Endothelial cell of umbilical vein (primary cell): Measurements from ENCODE around the gene LCE1F. TPM values are rescaled to one million over a fixed set of nuclear protein-coding genes. Genes with fewer than 3 reads are reported as not detected.

Experiments used
- BruUV-seq: library from RNA; stranded (reverse); fragments of 400-500 nt; replicated peaks from 2 replicates; lab custom pipeline; 2021; lab: Mats Ljungman, UMichigan
- CTCF ChIA-PET: fragments of 300-600, 350-600 bp; sonication (Branson Sonifier 250); formaldehyde crosslinking; loops from one replicate; lab custom pipeline; 2021; ENCODE audit warnings: antibody characterized with exemption, inconsistent platforms; lab: Charles Lee
- POLR2A ChIA-PET: fragments of 300-600, 350-600 bp; sonication (Branson Sonifier 250); formaldehyde crosslinking; loops from one replicate; lab custom pipeline; 2021; ENCODE audit warnings: antibody characterized with exemption, inconsistent platforms; lab: Charles Lee
- DNase-seq: peaks from one replicate; pipeline ENCODE4 v3.0.0-alpha.2; 2011; ENCODE audit warnings: low read depth, low spot score
- FAIRE-seq: peaks from 2 replicates; lab custom pipeline; 2011; peaks lifted over from hg19 to GRCh38; lab: Jason Lieb, UNC
- H2AFZ ChIP-seq: 2 replicates; pipeline ENCODE4 v1.6.0; 2012; ENCODE audit warnings: low read depth, low read length, control low read depth, inconsistent platforms
- H3K27ac ChIP-seq: 2 replicates; pipeline ENCODE4 v1.5.1; 2011; ENCODE audit warnings: low read depth, mild to moderate bottlenecking, control low read depth, low read length, moderate library complexity; ENCODE audit not compliant: insufficient read depth
- H3K27me3 ChIP-seq, 2 experiments: 2 replicates each; pipeline versions ENCODE4 v1.6.0 to v1.6.1; 2011; ENCODE audit warnings: low read length in 2 of 2, mixed read lengths in 1 of 2; ENCODE audit not compliant: control insufficient read depth in 2 of 2, insufficient read depth in 2 of 2
- H3K36me3 ChIP-seq, 2 experiments: 2 replicates in 1 of 2; 3 replicates in 1 of 2; pipeline ENCODE4 v1.5.1; 2011; ENCODE audit warnings: low read length in 2 of 2, mild to moderate bottlenecking in 1 of 2, moderate library complexity in 1 of 2; ENCODE audit not compliant: control insufficient read depth in 2 of 2, insufficient read depth in 2 of 2; ENCODE audit errors: extremely low read depth in 1 of 2
- H3K4me1 ChIP-seq: 3 replicates; pipeline ENCODE4 v1.5.1; 2011; ENCODE audit warnings: mild to moderate bottlenecking, low read length; ENCODE audit not compliant: control insufficient read depth, insufficient read depth; ENCODE audit errors: extremely low read depth
- H3K4me2 ChIP-seq: 2 replicates; pipeline ENCODE4 v1.6.1; 2011; ENCODE audit warnings: low read length, control low read depth, mixed read lengths; ENCODE audit not compliant: insufficient read depth
- H3K4me3 ChIP-seq, 3 experiments: fragments of 200-600 bp in 1 of 3; sonication (generic), shearing (Covaris generic) in 1 of 3; replicated peaks in 1 of 3; 2 replicates each; pipeline ENCODE4 v1.5.1; 2011 to 2016; ENCODE audit warnings: control low read depth in 3 of 3, low read length in 3 of 3, mild to moderate bottlenecking in 2 of 3, inconsistent platforms in 1 of 3, low read depth in 1 of 3, moderate library complexity in 1 of 3; ENCODE audit not compliant: insufficient read depth in 1 of 3
- H3K79me2 ChIP-seq: 2 replicates; pipeline ENCODE4 v1.6.0; 2012; ENCODE audit warnings: low read length, inconsistent platforms; ENCODE audit not compliant: control insufficient read depth, insufficient read depth
- H3K9ac ChIP-seq: replicated peaks from 2 replicates; pipeline ENCODE3; 2011; ENCODE audit warnings: low read length, control low read depth; ENCODE audit not compliant: insufficient read depth; ENCODE audit errors: extremely low read depth
- H3K9me1 ChIP-seq: replicated peaks from 3 replicates; pipeline ENCODE4 v1.6.0; 2011; ENCODE audit warnings: mild to moderate bottlenecking, low read length; ENCODE audit not compliant: control insufficient read depth, insufficient read depth; ENCODE audit errors: extremely low read depth
- H3K9me3 ChIP-seq: replicated peaks from 2 replicates; pipeline ENCODE4 v1.5.1; 2012; ENCODE audit warnings: low read length, inconsistent platforms; ENCODE audit not compliant: control insufficient read depth, insufficient read depth
- H4K20me1 ChIP-seq: replicated peaks from 2 replicates; pipeline ENCODE3; 2011; ENCODE audit warnings: mild to moderate bottlenecking, low read length; ENCODE audit not compliant: control insufficient read depth, insufficient read depth; ENCODE audit errors: extremely low read depth
- CTCF ChIP-seq, 2 donors: IDR thresholded peaks; 1 replicate in 1 of 2; 2 replicates in 1 of 2; pipeline ENCODE4 v1.5.1; 2011; ENCODE audit warnings: low read length in 2 of 2, mild to moderate bottlenecking in 2 of 2, moderate library complexity in 2 of 2, control low read depth in 1 of 2, inconsistent platforms in 1 of 2, low read depth in 1 of 2; ENCODE audit not compliant: insufficient read depth in 1 of 2; ENCODE audit errors: extremely low read depth in 1 of 2
- FOS ChIP-seq: IDR thresholded peaks from 2 replicates; pipeline ENCODE4 v1.6.1; 2011; ENCODE audit warnings: mild to moderate bottlenecking, low read length, moderate library complexity, borderline replicate concordance; ENCODE audit not compliant: insufficient read depth
- JUN ChIP-seq: IDR thresholded peaks from 2 replicates; pipeline ENCODE4 v1.6.1; 2011; ENCODE audit warnings: borderline replicate concordance, low read depth; ENCODE audit not compliant: insufficient read length, insufficient read depth
- POLR2AphosphoS5 ChIP-seq: IDR thresholded peaks from 2 replicates; pipeline ENCODE4 v1.6.1; 2012; ENCODE audit warnings: low read depth, mild to moderate bottlenecking, control low read depth, low read length, moderate library complexity; ENCODE audit not compliant: insufficient read depth
- dilution Hi-C: fragments of 300-500 bp; cut with MboI; formaldehyde crosslinking; loops from one replicate; pipeline ENCODE4 v1.15.0; 2019; ENCODE audit warnings: low sequenced_read_pairs; ENCODE audit not compliant: extremely low pct_ligation_motif_present
- intact Hi-C: fragments of 100-400 bp; cut with micrococcal nuclease; formaldehyde crosslinking; loops from one replicate; pipeline ENCODE4 v1.10.0; 2022
- polyA plus RNA-seq, 4 experiments: library from polyadenylated mRNA; depleted of rRNA in 3 of 4; stranded (reverse) in 3 of 4; unstranded in 1 of 4; fragments of >200 nt; gene quantifications; 2 replicates each; pipeline versions ENCODE4 v1.2.1 to v1.2.3, GENCODE V29; 2011 to 2012; ENCODE audit warnings: missing spikeins in 1 of 4
- total RNA-seq: library from RNA; stranded (reverse); gene quantifications from 2 replicates; pipeline ENCODE4 v1.2.3, GENCODE V29; 2021

LCE1F gene
- total and polyA plus RNA-seq, 2 donors (not counting 3 experiments of a cell fraction or from before 2014, with no cell fraction given): not detected

GRCh38 chr1:152823294-152823693 lies 48.4 kb downstream of the LCE1F start:
- Histone ChIP-seq H3K79me2 (no peaks in the 10 kb centered on the region), H2AFZ (no peak overlapping the region), H3K36me3 (no peaks in the 10 kb centered on the region), H3K4me2 (no peak overlapping the region), H3K9me1 (no peaks in the 10 kb centered on the region), H3K27me3 (no peaks in the 10 kb centered on the region), H3K4me1 (no peaks in the 10 kb centered on the region), H3K9me3 (no peaks in the 10 kb centered on the region), H3K9ac (no peak overlapping the region), H3K4me3 (no peak overlapping the region), H4K20me1 (no peaks in the 10 kb centered on the region), H3K27ac (no peak overlapping the region)
- intact Hi-C loops: no loop called here
- POLR2A ChIA-PET: no interaction called here
- dilution Hi-C loops: no loop called here
- CTCF ChIA-PET: no interaction called here
- FAIRE-seq: no peak
- DNase-seq: no peak
- no peak for TF ChIP-seq POLR2AphosphoS5
- no peak for TF ChIP-seq JUN
- BruUV-seq: no TSS peak

GRCh38 chr1:152824964-152825363 lies 50.0 kb downstream of the LCE1F start:
- no TSS peak for BruUV-seq

More at GRCh38 chr1:152824964-152825363, 50.0 kb downstream of the LCE1F start:
- Histone ChIP-seq H3K79me2 (no peaks in the 10 kb centered on the region), H3K9me1 (no peaks in the 10 kb centered on the region), H3K9me3 (no peaks in the 10 kb centered on the region), H3K4me3 (no peak overlapping the region), H3K4me1 (no peaks in the 10 kb centered on the region), H4K20me1 (no peaks in the 10 kb centered on the region), H3K36me3 (no peaks in the 10 kb centered on the region), H3K9ac (no peak overlapping the region), H3K27me3 (no peaks in the 10 kb centered on the region), H2AFZ (no peak overlapping the region), H3K27ac (no peak overlapping the region), H3K4me2 (no peak overlapping the region)
- no peak for FAIRE-seq
- DNase-seq: no peak
- dilution Hi-C loops: no loop called here
- ChIA-PET CTCF (no interaction called here), POLR2A (no interaction called here)
- intact Hi-C loops: no loop called here
- TF ChIP-seq CTCF (IDR thresholded peaks at IDR 0.05; ENCODE audit: extremely low read depth in 1 of 2, insufficient read depth in 1 of 2, low read depth in 1 of 2, low read length in 2 of 2): no peak
- TF ChIP-seq FOS: no peak

Other genes with a start within 250 kb of the LCE1F start
- gene LCE3E, start 208.4 kb upstream of the LCE1F start, total RNA-seq: not detected in 2 replicates
- gene LCE3E, start 208.4 kb upstream of the LCE1F start, polyA plus RNA-seq: not detected in 2 replicates
- not detected in 2 replicates for gene LCE3D, start 194.6 kb upstream of the LCE1F start, total RNA-seq
- not detected in 2 replicates for gene LCE3D, start 194.6 kb upstream of the LCE1F start, polyA plus RNA-seq
- gene LCE3C, start 174.9 kb upstream of the LCE1F start, total RNA-seq: not detected in 2 replicates
- not detected in 2 replicates for gene LCE3C, start 174.9 kb upstream of the LCE1F start, polyA plus RNA-seq
- not detected in 2 replicates for gene LCE3B, start 161.3 kb upstream of the LCE1F start, total RNA-seq
- not detected in 2 replicates for gene LCE3B, start 161.3 kb upstream of the LCE1F start, polyA plus RNA-seq
- not detected in 2 replicates for gene LCE3A, start 152.0 kb upstream of the LCE1F start, total RNA-seq
- gene LCE3A, start 152.0 kb upstream of the LCE1F start, polyA plus RNA-seq: not detected in 2 replicates
- gene LCE2D, start 111.8 kb upstream of the LCE1F start, total RNA-seq: not detected in 2 replicates
- gene LCE2D, start 111.8 kb upstream of the LCE1F start, polyA plus RNA-seq: not detected in 2 replicates
- not detected in 2 replicates for gene LCE2C, start 99.9 kb upstream of the LCE1F start, total RNA-seq
- not detected in 2 replicates for gene LCE2C, start 99.9 kb upstream of the LCE1F start, polyA plus RNA-seq
- not detected in 2 replicates for gene LCE2B, start 89.0 kb upstream of the LCE1F start, total RNA-seq
- gene LCE2B, start 89.0 kb upstream of the LCE1F start, polyA plus RNA-seq: not detected in 2 replicates
- gene LCE2A, start 76.8 kb upstream of the LCE1F start, total RNA-seq: not detected in 2 replicates
- gene LCE2A, start 76.8 kb upstream of the LCE1F start, polyA plus RNA-seq: not detected in 2 replicates
- gene LCE4A, start 67.0 kb upstream of the LCE1F start, total RNA-seq: not detected in 2 replicates
- not detected in 2 replicates for gene LCE4A, start 67.0 kb upstream of the LCE1F start, polyA plus RNA-seq
- not detected in 2 replicates for gene KPRP, start 17.1 kb upstream of the LCE1F start, total RNA-seq
- gene KPRP, start 17.1 kb upstream of the LCE1F start, polyA plus RNA-seq: not detected in 2 replicates
- gene LCE1E, start 11.1 kb downstream of the LCE1F start, total RNA-seq: not detected in 2 replicates
- not detected in 2 replicates for gene LCE1E, start 11.1 kb downstream of the LCE1F start, polyA plus RNA-seq
- gene LCE1D, start 21.6 kb downstream of the LCE1F start, total RNA-seq: not detected in 2 replicates
- gene LCE1D, start 21.6 kb downstream of the LCE1F start, polyA plus RNA-seq: not detected in 2 replicates
- gene LCE1C, start 31.5 kb downstream of the LCE1F start, total RNA-seq: not detected in 2 replicates
- gene LCE1C, start 31.5 kb downstream of the LCE1F start, polyA plus RNA-seq: not detected in 2 replicates
- not detected in 2 replicates for gene LCE1B, start 36.8 kb downstream of the LCE1F start, total RNA-seq
- gene LCE1B, start 36.8 kb downstream of the LCE1F start, polyA plus RNA-seq: not detected in 2 replicates
- gene LCE1A, start 52.3 kb downstream of the LCE1F start, total RNA-seq: not detected in 2 replicates
- gene LCE1A, start 52.3 kb downstream of the LCE1F start, polyA plus RNA-seq: not detected in 2 replicates
- gene LCE6A, start 67.7 kb downstream of the LCE1F start, total RNA-seq: not detected in 2 replicates
- gene LCE6A, start 67.7 kb downstream of the LCE1F start, polyA plus RNA-seq: not detected in 2 replicates
- gene LCE7A, start 84.9 kb downstream of the LCE1F start, total RNA-seq: not detected in 2 replicates
- not detected in 2 replicates for gene LCE7A, start 84.9 kb downstream of the LCE1F start, polyA plus RNA-seq
- not detected in 2 replicates for gene SMCP, start 103.2 kb downstream of the LCE1F start, total RNA-seq
- not detected in 2 replicates for gene SMCP, start 103.2 kb downstream of the LCE1F start, polyA plus RNA-seq
- not detected in 2 replicates for gene IVL, start 133.4 kb downstream of the LCE1F start, total RNA-seq
- gene IVL, start 133.4 kb downstream of the LCE1F start, polyA plus RNA-seq: not detected in 2 replicates
- not detected in 2 replicates for gene SPRR5, start 172.1 kb downstream of the LCE1F start, total RNA-seq
- not detected in 2 replicates for gene SPRR5, start 172.1 kb downstream of the LCE1F start, polyA plus RNA-seq
- not detected in 2 replicates for gene SPRR4, start 195.5 kb downstream of the LCE1F start, total RNA-seq
- not detected in 2 replicates for gene SPRR4, start 195.5 kb downstream of the LCE1F start, polyA plus RNA-seq
- not detected in 2 replicates for gene SPRR1A, start 208.9 kb downstream of the LCE1F start, total RNA-seq
- not detected in 2 replicates for gene SPRR1A, start 208.9 kb downstream of the LCE1F start, polyA plus RNA-seq
- gene SPRR3, start 226.6 kb downstream of the LCE1F start, total RNA-seq: not detected in 2 replicates
- gene SPRR3, start 226.6 kb downstream of the LCE1F start, polyA plus RNA-seq: not detected in 2 replicates